ENCODE data around the gene CDK14. TPM values are rescaled to one million over a fixed set of nuclear protein-coding genes. Genes with fewer than 3 reads are reported as not detected.
"Not testable (repeated sequence)": the region's sequence is repeated elsewhere in the genome, so short reads cannot be mapped to it uniquely, and the experiment has no call there.

Gene CDK14
- total RNA-seq, 1 donor from 2014 or later = 64.6 TPM

- no peak overlapping the region for H3K27ac Mint-ChIP-seq
- no peaks in the 10 kb centered on the region for H3K36me3 Mint-ChIP-seq
- H3K4me1 Mint-ChIP-seq = peaks cover 20% of the 10 kb centered on the region
- no peak for TF ChIP-seq CTCF (IDR thresholded peaks at IDR 0.05; ENCODE audit: unreplicated experiment)
- H3K27me3 Mint-ChIP-seq (ENCODE audit: low read depth) = no peaks in the 10 kb centered on the region
- H3K4me3 Mint-ChIP-seq = no peak overlapping the region
- DNase-seq (ENCODE audit: low spot score in 2 of 2, unreplicated experiment in 2 of 2) = no peak
- no peaks in the 10 kb centered on the region for H3K9me3 Mint-ChIP-seq
Observed at GRCh38 chr7:90723866-90724265, 127.7 kb downstream of the CDK14 start.

- no peak for TF ChIP-seq CTCF (IDR thresholded peaks at IDR 0.05; ENCODE audit: unreplicated experiment)
- H3K27ac Mint-ChIP-seq = no peak overlapping the region
- H3K27me3 Mint-ChIP-seq (ENCODE audit: low read depth) = no peaks in the 10 kb centered on the region
- no peak for DNase-seq (ENCODE audit: low spot score in 2 of 2, unreplicated experiment in 2 of 2)
- peaks cover 11% of the 10 kb centered on the region for H3K9me3 Mint-ChIP-seq
- no peak overlapping the region for H3K4me3 Mint-ChIP-seq
- H3K36me3 Mint-ChIP-seq = peaks cover 14% of the 10 kb centered on the region
- peaks cover 10% of the 10 kb centered on the region for H3K4me1 Mint-ChIP-seq
Observed at GRCh38 chr7:90726120-90726519, 130.0 kb downstream of the CDK14 start.

GRCh38 chr7:90726623-90727022 lies 130.5 kb downstream of the CDK14 start:
- no peak for TF ChIP-seq CTCF (IDR thresholded peaks at IDR 0.05; ENCODE audit: unreplicated experiment)
- Mint-ChIP-seq H3K4me3 (no peak overlapping the region), H3K27ac (no peak overlapping the region), H3K27me3 (ENCODE audit: low read depth) (no peaks in the 10 kb centered on the region), H3K36me3 (peaks cover 19% of the 10 kb centered on the region), H3K9me3 (peaks cover 16% of the 10 kb centered on the region), H3K4me1 (peaks cover 5% of the 10 kb centered on the region)
- DNase-seq (ENCODE audit: low spot score in 2 of 2, unreplicated experiment in 2 of 2) = no peak

- TF ChIP-seq CTCF (IDR thresholded peaks at IDR 0.05; ENCODE audit: unreplicated experiment) = no peak
- no peak for DNase-seq (ENCODE audit: low spot score in 2 of 2, unreplicated experiment in 2 of 2)
- no peak overlapping the region for H3K27ac Mint-ChIP-seq
- no peaks in the 10 kb centered on the region for H3K27me3 Mint-ChIP-seq (ENCODE audit: low read depth)
- peaks cover 27% of the 10 kb centered on the region for H3K36me3 Mint-ChIP-seq
- peaks cover 4% of the 10 kb centered on the region for H3K4me1 Mint-ChIP-seq
- H3K4me3 Mint-ChIP-seq = no peak overlapping the region
- H3K9me3 Mint-ChIP-seq = peaks cover 23% of the 10 kb centered on the region
Observed at GRCh38 chr7:90727412-90727811, 131.3 kb downstream of the CDK14 start.

- no peak overlapping the region for H3K27ac Mint-ChIP-seq
- no peak for TF ChIP-seq CTCF (IDR thresholded peaks at IDR 0.05; ENCODE audit: unreplicated experiment)
- H3K4me1 Mint-ChIP-seq = peaks cover 4% of the 10 kb centered on the region
- H3K9me3 Mint-ChIP-seq = peaks cover 35% of the 10 kb centered on the region
- DNase-seq (ENCODE audit: low spot score in 2 of 2, unreplicated experiment in 2 of 2) = no peak
- H3K27me3 Mint-ChIP-seq (ENCODE audit: low read depth) = no peaks in the 10 kb centered on the region
- H3K4me3 Mint-ChIP-seq = no peak overlapping the region
- peaks cover 38% of the 10 kb centered on the region for H3K36me3 Mint-ChIP-seq
Observed at GRCh38 chr7:90728568-90728967, 132.4 kb downstream of the CDK14 start.

- not testable (repeated sequence) for H3K27ac Mint-ChIP-seq; H3K4me1 Mint-ChIP-seq; DNase-seq (ENCODE audit: low spot score in 2 of 2, unreplicated experiment in 2 of 2); H3K27me3 Mint-ChIP-seq (ENCODE audit: low read depth); H3K4me3 Mint-ChIP-seq
- peaks cover 38% of the 10 kb centered on the region for H3K9me3 Mint-ChIP-seq
- peaks cover 45% of the 10 kb centered on the region for H3K36me3 Mint-ChIP-seq
Observed at GRCh38 chr7:90735611-90736280, 139.6 kb downstream of the CDK14 start.
